ENCODE data around the gene DNAH17.

- TF ChIP-seq, protein P1, sequence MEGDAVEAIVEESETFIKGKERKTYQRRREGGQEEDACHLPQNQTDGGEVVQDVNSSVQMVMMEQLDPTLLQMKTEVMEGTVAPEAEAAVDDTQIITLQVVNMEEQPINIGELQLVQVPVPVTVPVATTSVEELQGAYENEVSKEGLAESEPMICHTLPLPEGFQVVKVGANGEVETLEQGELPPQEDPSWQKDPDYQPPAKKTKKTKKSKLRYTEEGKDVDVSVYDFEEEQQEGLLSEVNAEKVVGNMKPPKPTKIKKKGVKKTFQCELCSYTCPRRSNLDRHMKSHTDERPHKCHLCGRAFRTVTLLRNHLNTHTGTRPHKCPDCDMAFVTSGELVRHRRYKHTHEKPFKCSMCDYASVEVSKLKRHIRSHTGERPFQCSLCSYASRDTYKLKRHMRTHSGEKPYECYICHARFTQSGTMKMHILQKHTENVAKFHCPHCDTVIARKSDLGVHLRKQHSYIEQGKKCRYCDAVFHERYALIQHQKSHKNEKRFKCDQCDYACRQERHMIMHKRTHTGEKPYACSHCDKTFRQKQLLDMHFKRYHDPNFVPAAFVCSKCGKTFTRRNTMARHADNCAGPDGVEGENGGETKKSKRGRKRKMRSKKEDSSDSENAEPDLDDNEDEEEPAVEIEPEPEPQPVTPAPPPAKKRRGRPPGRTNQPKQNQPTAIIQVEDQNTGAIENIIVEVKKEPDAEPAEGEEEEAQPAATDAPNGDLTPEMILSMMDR (IDR thresholded peaks at IDR 0.05): no peak
- TF ChIP-seq EP300 (IDR thresholded peaks at IDR 0.05): no peak
Observed at GRCh38 chr17:78391051-78391431, 186.2 kb downstream of the DNAH17 start.
